ENCODE data around the gene ARHGEF17.

Gene ARHGEF17

DNA sequence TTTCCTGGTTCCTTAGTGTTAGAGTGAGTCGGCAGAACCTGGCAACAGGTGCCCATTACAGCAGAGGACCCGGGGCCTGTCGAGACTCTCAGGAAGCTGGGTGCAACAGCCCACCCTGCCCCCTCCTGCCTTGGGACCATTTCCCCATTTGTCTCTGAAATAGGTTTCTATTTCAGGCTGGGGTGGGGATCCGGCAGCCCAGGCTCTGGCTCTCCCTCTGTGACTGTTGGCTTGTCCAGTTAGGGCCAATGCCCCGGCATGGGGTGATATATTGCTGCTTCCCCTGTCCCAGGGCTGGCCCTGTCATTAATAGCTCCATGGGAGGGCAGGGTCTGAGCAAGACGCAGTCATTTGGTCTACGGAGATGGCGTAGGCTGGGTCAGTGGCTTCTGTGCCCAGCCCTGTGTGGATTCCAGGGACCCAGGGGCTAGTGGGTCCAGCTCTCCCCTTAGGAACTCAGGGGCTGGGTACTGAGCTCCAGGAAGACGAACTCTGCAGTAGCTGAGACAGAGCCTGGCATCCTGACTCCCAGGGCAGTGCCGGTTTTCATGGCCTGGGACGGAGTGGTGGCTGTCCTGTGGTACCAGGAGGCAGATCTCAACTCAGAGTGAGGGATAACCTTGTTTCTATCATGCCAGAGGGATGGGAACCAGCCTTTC is 33.2 kb upstream of the ARHGEF17 start:
- TF ChIP-seq, protein P1, sequence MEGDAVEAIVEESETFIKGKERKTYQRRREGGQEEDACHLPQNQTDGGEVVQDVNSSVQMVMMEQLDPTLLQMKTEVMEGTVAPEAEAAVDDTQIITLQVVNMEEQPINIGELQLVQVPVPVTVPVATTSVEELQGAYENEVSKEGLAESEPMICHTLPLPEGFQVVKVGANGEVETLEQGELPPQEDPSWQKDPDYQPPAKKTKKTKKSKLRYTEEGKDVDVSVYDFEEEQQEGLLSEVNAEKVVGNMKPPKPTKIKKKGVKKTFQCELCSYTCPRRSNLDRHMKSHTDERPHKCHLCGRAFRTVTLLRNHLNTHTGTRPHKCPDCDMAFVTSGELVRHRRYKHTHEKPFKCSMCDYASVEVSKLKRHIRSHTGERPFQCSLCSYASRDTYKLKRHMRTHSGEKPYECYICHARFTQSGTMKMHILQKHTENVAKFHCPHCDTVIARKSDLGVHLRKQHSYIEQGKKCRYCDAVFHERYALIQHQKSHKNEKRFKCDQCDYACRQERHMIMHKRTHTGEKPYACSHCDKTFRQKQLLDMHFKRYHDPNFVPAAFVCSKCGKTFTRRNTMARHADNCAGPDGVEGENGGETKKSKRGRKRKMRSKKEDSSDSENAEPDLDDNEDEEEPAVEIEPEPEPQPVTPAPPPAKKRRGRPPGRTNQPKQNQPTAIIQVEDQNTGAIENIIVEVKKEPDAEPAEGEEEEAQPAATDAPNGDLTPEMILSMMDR (IDR thresholded peaks at IDR 0.05; ENCODE audit: extremely low read depth, insufficient read depth, missing control alignments): no peak
- DNase-seq (ENCODE audit: low spot score): no peak
- in situ Hi-C loops (cut with MboI; ENCODE audit: low pct_unique_long_range_greater_than_20kb, low sequenced_read_pairs, unreplicated experiment): no loop called here

DNA sequence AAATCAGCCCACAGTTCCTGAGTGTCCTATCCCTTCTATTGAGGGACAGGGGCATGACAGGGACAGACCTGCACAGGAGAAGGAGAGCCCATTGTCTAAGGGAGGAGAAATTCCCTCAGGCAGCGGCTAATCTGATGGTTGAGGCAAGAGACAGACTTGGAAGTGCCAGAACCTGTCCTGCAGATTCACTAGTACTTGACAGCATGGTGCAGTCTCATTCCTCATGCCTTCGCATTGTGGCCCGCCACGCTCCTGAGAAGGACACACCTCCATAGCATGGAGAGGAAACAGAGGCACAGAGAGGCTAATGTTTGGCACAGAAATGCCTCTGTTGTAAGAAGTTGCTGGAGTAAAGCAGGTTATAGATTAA is 32.7 kb upstream of the ARHGEF17 start:
- TF ChIP-seq, protein P1 (IDR thresholded peaks at IDR 0.05; ENCODE audit: extremely low read depth, insufficient read depth, missing control alignments): no peak
- DNase-seq (ENCODE audit: low spot score): no peak
- in situ Hi-C loops (cut with MboI; ENCODE audit: low pct_unique_long_range_greater_than_20kb, low sequenced_read_pairs, unreplicated experiment): no loop called here

DNA sequence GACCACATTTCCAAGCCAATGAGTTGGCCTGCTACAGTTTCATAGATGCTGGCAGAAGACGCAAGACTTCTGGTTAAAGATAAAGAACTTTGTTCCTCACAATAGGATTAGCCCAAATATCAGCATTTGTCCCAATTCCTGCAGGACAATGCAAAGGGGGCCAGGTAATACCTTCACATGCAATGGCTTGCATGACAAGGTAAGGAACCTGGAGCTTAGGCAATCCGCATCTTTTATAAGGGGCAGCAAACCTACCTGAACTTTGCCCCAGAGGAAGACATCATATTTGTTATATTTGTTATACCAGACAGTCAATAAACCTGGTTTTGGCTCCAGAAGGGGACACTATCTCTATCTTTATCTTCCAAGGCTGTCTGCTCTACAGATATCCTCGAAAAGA is 30.6 kb upstream of the ARHGEF17 start:
- TF ChIP-seq, protein P1 (IDR thresholded peaks at IDR 0.05; ENCODE audit: extremely low read depth, insufficient read depth, missing control alignments): no peak
- no peak for DNase-seq (ENCODE audit: low spot score)
- in situ Hi-C loops (cut with MboI; ENCODE audit: low pct_unique_long_range_greater_than_20kb, low sequenced_read_pairs, unreplicated experiment): no loop called here

DNA sequence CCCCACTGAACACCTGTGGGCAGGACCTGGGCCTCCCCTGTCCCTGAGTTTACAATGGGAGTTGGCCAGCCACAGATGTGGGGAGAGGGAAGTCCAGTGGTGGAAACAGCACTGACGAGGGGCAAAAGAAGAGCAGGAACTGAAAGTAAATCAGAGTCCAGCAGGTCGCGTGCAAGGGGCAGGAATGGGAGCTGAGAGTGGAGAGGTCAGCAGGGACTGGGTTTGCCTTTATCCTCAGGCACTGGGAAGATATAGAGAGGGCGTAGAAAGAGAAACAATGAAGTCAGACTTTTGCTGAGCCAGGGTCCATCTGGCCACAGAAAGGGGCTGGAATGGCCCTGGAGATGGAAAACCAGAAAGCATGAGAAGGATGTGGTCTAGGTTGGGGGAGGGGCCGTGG is 27.4 kb upstream of the ARHGEF17 start:
- no peak for DNase-seq (ENCODE audit: low spot score)
- TF ChIP-seq, protein P1 (IDR thresholded peaks at IDR 0.05; ENCODE audit: extremely low read depth, insufficient read depth, missing control alignments): no peak
- in situ Hi-C loops (cut with MboI; ENCODE audit: low pct_unique_long_range_greater_than_20kb, low sequenced_read_pairs, unreplicated experiment): no loop called here

DNA sequence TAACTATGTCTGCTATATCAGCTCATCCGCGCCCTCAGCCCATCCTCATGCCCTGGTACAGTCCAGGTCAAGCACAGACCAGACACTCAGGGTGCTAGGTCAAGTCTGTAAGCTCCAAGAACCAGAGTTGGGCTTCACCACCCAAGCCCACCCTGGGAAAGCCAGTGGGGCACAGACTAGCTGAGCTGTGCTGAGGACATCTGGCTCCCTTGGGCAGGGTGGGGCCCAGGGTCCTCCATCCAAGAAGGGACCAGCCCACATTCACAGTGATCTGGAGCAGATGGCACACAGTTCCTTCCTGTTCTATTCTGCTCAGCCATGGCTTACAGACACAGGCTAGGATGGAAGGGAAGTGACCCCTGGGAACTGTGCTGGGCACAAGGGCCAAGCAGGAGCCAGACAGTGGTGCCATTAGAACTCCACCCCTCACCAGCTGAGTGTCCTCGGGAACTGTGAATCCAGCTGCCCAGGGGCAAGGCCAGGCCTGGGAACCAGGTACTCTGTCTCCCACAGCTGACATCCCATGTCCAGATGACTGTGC is 26.8 kb upstream of the ARHGEF17 start:
- DNase-seq (ENCODE audit: low spot score): no peak
- in situ Hi-C loops (cut with MboI; ENCODE audit: low pct_unique_long_range_greater_than_20kb, low sequenced_read_pairs, unreplicated experiment): no loop called here
- TF ChIP-seq, protein P1 (IDR thresholded peaks at IDR 0.05; ENCODE audit: extremely low read depth, insufficient read depth, missing control alignments): no peak

DNA sequence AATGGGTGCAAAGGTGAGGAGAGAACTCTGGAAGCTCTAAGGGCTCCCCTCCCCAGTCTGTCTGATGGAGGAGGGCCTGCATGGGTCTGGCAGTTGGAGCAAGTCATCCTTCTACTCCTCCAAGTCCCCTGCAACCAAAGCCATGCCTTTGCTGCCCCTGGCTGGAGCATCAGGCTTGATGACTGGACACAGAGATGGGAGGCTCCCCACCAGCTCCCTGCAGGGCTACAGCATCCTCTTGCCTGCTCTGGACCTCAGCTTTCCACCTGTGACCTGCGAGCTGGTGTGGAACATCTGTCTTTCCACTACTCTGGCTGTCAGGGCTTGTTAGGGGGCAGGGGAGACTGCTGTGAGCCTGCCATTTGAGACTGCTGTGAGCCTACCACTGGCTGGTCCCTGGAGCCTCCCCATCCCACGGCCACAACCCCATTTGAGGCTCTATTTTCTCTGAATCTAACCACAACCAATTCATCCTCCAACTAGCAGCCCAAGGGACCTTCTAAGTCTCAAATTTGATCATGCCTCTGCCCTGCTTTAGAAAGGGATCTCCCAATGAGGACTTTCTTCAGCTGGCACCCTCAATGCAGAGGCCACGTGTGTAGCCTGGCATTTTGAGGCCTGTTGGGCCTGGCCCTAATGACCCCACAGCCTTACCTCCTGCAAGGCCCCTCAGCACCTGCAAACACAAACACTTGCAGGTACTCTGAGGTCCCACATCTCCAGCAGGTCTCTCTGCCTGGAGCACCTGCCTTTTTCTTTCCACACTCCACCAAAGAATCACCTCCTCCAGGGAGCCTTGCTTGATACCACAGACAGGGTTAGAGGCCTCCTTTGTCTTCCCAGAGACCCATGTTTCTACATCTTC is 26.0 kb upstream of the ARHGEF17 start:
- in situ Hi-C loops (cut with MboI; ENCODE audit: low pct_unique_long_range_greater_than_20kb, low sequenced_read_pairs, unreplicated experiment): no loop called here

More for the DNA sequence above, 26.0 kb upstream of the ARHGEF17 start:
- TF ChIP-seq, protein P1 (IDR thresholded peaks at IDR 0.05; ENCODE audit: extremely low read depth, insufficient read depth, missing control alignments): no peak
- DNase-seq (ENCODE audit: low spot score): no peak

Measured in GM13977 (cell line).